Astrocyte (in vitro differentiated cells and primary cell): Measurements from ENCODE around the gene DDX39A. TPM values are rescaled to one million over a fixed set of nuclear protein-coding genes. Genes with fewer than 3 reads are reported as not detected.

ENCODE experiments used
- DNase-seq: peaks from one replicate; pipeline ENCODE4 v3.0.0-alpha.2; 2010; ENCODE audit warnings: low read depth
- FAIRE-seq: peaks from 2 replicates; lab custom pipeline; 2011; peaks lifted over from hg19 to GRCh38; lab: Jason Lieb, UNC
- H2AFZ ChIP-seq: 2 replicates; pipeline ENCODE4 v1.6.0; 2012; ENCODE audit warnings: low read depth, low read length, inconsistent platforms
- H3K27ac ChIP-seq: 2 replicates; pipeline ENCODE4 v1.5.1; 2011; ENCODE audit warnings: low read depth, low read length, inconsistent platforms
- H3K27me3 ChIP-seq: 2 replicates; pipeline ENCODE4 v1.6.0; 2011; ENCODE audit warnings: low read length, inconsistent platforms; ENCODE audit not compliant: insufficient read depth
- H3K36me3 ChIP-seq: 2 replicates; pipeline ENCODE4 v1.5.1; 2011; ENCODE audit warnings: low read length, inconsistent platforms; ENCODE audit not compliant: insufficient read depth
- H3K4me1 ChIP-seq: 2 replicates; pipeline ENCODE4 v1.5.1; 2011; ENCODE audit warnings: low read length, inconsistent platforms; ENCODE audit not compliant: insufficient read depth
- H3K4me2 ChIP-seq: 2 replicates; pipeline ENCODE4 v1.6.0; 2012; ENCODE audit warnings: low read length, inconsistent platforms
- H3K4me3 ChIP-seq: 2 replicates; pipeline ENCODE4 v1.5.1; 2011; ENCODE audit warnings: low read depth, mild to moderate bottlenecking, low read length, inconsistent platforms; ENCODE audit not compliant: insufficient read depth
- H3K79me2 ChIP-seq: 2 replicates; pipeline ENCODE4 v1.6.0; 2012; ENCODE audit warnings: mild to moderate bottlenecking, low read length, inconsistent platforms; ENCODE audit not compliant: insufficient read depth
- H3K9ac ChIP-seq: 2 replicates; pipeline ENCODE4 v1.6.0; 2012; ENCODE audit warnings: mild to moderate bottlenecking, low read length, inconsistent platforms
- H3K9me3 ChIP-seq: 2 replicates; pipeline ENCODE4 v1.5.1; 2012; ENCODE audit warnings: low read depth, mild to moderate bottlenecking, low read length, inconsistent platforms; ENCODE audit not compliant: insufficient read depth
- H4K20me1 ChIP-seq: 2 replicates; pipeline ENCODE4 v1.6.0; 2012; ENCODE audit warnings: low read length, inconsistent platforms; ENCODE audit not compliant: insufficient read depth
- H3K27ac Mint-ChIP-seq: one replicate; pipeline ENCODE4 v1.8.0; 2021; ENCODE audit warnings: mild to moderate bottlenecking, mixed read lengths; ENCODE audit not compliant: unreplicated experiment
- H3K27me3 Mint-ChIP-seq: one replicate; pipeline ENCODE4 v1.8.0; 2021; ENCODE audit warnings: low read depth, mixed read lengths; ENCODE audit not compliant: unreplicated experiment
- H3K36me3 Mint-ChIP-seq: one replicate; pipeline ENCODE4 v1.8.0; 2021; ENCODE audit warnings: low read depth, mixed read lengths; ENCODE audit not compliant: unreplicated experiment
- H3K4me1 Mint-ChIP-seq: one replicate; pipeline ENCODE4 v1.8.0; 2021; ENCODE audit warnings: low read depth, mixed read lengths; ENCODE audit not compliant: unreplicated experiment
- H3K4me3 Mint-ChIP-seq: one replicate; pipeline ENCODE4 v1.8.0; 2021; ENCODE audit warnings: mild to moderate bottlenecking, moderate library complexity, mixed read lengths; ENCODE audit not compliant: unreplicated experiment
- H3K9me3 Mint-ChIP-seq: one replicate; pipeline ENCODE4 v1.8.0; 2021; ENCODE audit warnings: mild to moderate bottlenecking, mixed read lengths; ENCODE audit not compliant: unreplicated experiment
- EZH2 ChIP-seq: IDR thresholded peaks from 2 replicates; pipeline ENCODE4 v1.6.1; 2012; ENCODE audit warnings: mild to moderate bottlenecking, low read length, inconsistent platforms; ENCODE audit not compliant: insufficient read depth
- total RNA-seq: library from RNA; stranded (reverse); gene quantifications from 2 replicates; pipeline ENCODE4 v1.2.1, GENCODE V29; 2021
- TF ChIP-seq, protein P1 (sequence below): IDR thresholded peaks from 2 replicates; pipeline ENCODE4 v1.5.1; 2011; ENCODE audit warnings: low read depth, mild to moderate bottlenecking, inconsistent platforms, low read length, moderate library complexity; ENCODE audit not compliant: insufficient read depth

The DDX39A gene
- total RNA-seq, 1 donor from 2014 or later, result 54.9 TPM

DNA sequence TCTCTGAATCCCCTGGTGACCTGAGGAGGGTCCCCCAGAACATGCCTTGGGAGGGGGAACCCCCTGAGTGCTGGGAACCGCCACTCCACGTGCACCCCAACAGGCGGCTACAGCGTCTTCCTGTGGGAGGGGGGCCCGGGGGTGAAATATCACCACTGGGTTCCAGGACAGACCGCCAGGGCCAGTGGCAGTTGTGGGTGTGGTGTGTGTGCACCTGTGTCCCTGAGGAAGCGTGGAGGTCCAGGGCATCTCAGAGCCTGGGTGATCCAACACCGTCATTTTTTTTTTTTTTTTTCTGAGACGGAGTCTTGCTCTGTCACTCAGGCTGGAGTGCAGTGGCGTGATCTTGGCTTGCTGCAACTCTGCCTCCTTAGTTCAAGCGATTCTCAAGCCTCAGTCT, 33.6 kb downstream of the DDX39A start:
- H3K4me3 Mint-ChIP-seq, result no peak overlapping the region

DNA sequence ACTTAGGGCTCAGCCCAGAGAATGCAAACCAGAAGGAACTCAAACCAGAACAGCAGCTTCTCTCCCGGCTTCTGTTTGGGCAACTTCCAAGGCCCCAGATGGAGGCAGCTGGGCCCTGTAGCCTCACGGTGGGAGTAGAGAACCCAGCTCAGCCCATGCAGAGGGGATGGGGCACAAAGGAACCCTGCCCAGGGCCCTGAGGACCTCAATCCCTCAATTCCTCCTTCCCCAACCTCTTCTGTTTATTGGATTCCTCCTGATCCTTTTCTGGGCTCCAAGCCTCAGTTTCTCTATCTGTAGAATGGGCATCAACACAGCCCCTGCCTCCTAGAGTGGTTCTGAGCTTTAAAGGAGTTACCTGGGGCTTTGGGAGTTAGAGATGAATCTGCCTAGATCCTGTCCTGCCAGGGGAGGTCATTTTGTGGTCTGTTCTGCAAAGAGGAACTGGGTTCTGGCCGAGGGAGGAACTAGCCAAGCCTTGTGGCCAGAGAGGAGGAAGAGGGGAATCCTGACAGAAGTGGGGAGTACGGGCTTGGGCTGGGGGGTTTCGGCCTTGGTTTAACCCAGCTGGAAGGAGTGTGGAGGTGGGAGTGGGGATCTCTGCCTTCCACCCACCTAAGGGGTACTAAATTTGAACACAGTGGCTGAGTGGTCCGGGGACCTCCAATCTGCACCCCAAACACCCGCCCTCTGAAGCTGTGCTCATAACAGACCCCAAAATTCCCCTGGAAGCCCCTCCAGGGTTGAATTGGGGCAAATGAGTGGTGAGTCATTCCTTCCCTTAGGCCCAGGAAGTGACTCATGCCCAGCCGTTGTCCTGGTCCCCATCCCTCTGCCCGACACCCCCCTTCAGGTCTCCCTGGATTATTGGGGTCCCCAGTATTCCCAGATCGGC, 35.2 kb downstream of the DDX39A start:
- Histone ChIP-seq H2AFZ (no peak overlapping the region), H3K79me2 (peaks cover 12% of the 10 kb centered on the region), H4K20me1 (no peaks in the 10 kb centered on the region), H3K4me2 (peak overlapping the region; percentile 59), H3K36me3 (no peaks in the 10 kb centered on the region), H3K9me3 (no peaks in the 10 kb centered on the region), H3K27ac (peak overlapping the region; percentile 1), H3K9ac (peak overlapping the region; percentile 59), H3K4me3 (no peak overlapping the region), H3K27me3 (no peaks in the 10 kb centered on the region), H3K4me1 (peaks cover 26% of the 10 kb centered on the region)
- H3K27me3 Mint-ChIP-seq, result no peaks in the 10 kb centered on the region
- no peak overlapping the region for H3K27ac Mint-ChIP-seq
- peaks cover 4% of the 10 kb centered on the region for H3K9me3 Mint-ChIP-seq
- H3K4me3 Mint-ChIP-seq, result peak overlapping the region; percentile 4
- peaks cover 13% of the 10 kb centered on the region for H3K4me1 Mint-ChIP-seq
- no peak for TF ChIP-seq EZH2
- TF ChIP-seq, protein P1, sequence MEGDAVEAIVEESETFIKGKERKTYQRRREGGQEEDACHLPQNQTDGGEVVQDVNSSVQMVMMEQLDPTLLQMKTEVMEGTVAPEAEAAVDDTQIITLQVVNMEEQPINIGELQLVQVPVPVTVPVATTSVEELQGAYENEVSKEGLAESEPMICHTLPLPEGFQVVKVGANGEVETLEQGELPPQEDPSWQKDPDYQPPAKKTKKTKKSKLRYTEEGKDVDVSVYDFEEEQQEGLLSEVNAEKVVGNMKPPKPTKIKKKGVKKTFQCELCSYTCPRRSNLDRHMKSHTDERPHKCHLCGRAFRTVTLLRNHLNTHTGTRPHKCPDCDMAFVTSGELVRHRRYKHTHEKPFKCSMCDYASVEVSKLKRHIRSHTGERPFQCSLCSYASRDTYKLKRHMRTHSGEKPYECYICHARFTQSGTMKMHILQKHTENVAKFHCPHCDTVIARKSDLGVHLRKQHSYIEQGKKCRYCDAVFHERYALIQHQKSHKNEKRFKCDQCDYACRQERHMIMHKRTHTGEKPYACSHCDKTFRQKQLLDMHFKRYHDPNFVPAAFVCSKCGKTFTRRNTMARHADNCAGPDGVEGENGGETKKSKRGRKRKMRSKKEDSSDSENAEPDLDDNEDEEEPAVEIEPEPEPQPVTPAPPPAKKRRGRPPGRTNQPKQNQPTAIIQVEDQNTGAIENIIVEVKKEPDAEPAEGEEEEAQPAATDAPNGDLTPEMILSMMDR, result no peak
- H3K36me3 Mint-ChIP-seq, result peaks cover 1% of the 10 kb centered on the region
- DNase-seq (peak; percentile 36), FAIRE-seq (no peak)

More for the DNA sequence above, 33.6 kb downstream of the DDX39A start:
- Histone ChIP-seq H3K4me1 (peaks cover 26% of the 10 kb centered on the region), H3K27ac (no peak overlapping the region), H3K4me2 (no peak overlapping the region), H2AFZ (no peak overlapping the region), H3K9me3 (no peaks in the 10 kb centered on the region), H3K27me3 (no peaks in the 10 kb centered on the region), H3K36me3 (no peaks in the 10 kb centered on the region), H3K9ac (no peak overlapping the region), H4K20me1 (no peaks in the 10 kb centered on the region), H3K79me2 (peaks cover 12% of the 10 kb centered on the region), H3K4me3 (no peak overlapping the region)
- Mint-ChIP-seq H3K4me1 (peaks cover 10% of the 10 kb centered on the region), H3K36me3 (peaks cover 1% of the 10 kb centered on the region), H3K27ac (no peak overlapping the region), H3K27me3 (no peaks in the 10 kb centered on the region), H3K9me3 (peaks cover 4% of the 10 kb centered on the region)
- TF ChIP-seq, protein P1, result no peak
- TF ChIP-seq EZH2, result no peak
- no peak for FAIRE-seq
- DNase-seq, result no peak
